Activated CD4-positive, alpha-beta T cell treated with anti-CD3 and anti-CD28 coated beads for 36 hours (primary cell): Measurements from ENCODE around the gene SHE. TPM values are rescaled to one million over a fixed set of nuclear protein-coding genes. Genes with fewer than 3 reads are reported as not detected.

Experiments
- ATAC-seq: fragments of 200-7000 bp; cut with Tn5 transposase; one replicate; pipeline ENCODE4 v1.10.0; 2021; ENCODE audit warnings: mild to moderate bottlenecking, moderate library complexity
- CTCF ChIA-PET: fragments of 350-600 bp; sonication (Branson Sonifier 250); formaldehyde crosslinking; loops from one replicate; lab custom pipeline; 2021; ENCODE audit warnings: antibody characterized with exemption; lab: Charles Lee
- POLR2A ChIA-PET: fragments of 350-600 bp; sonication (Branson Sonifier 250); formaldehyde crosslinking; loops from one replicate; lab custom pipeline; 2021; ENCODE audit warnings: antibody characterized with exemption, inconsistent platforms; lab: Charles Lee
- DNase-seq: peaks from one replicate; pipeline ENCODE4 v3.0.0-alpha.2; 2020
- H3K27ac Mint-ChIP-seq: one replicate; pipeline ENCODE4 v1.8.0; 2021; ENCODE audit warnings: mixed read lengths
- H3K27me3 Mint-ChIP-seq: one replicate; pipeline ENCODE4 v1.8.0; 2021; ENCODE audit warnings: mixed read lengths
- H3K36me3 Mint-ChIP-seq: one replicate; pipeline ENCODE4 v1.8.0; 2021; ENCODE audit warnings: low read depth, mixed read lengths
- H3K4me1 Mint-ChIP-seq: one replicate; pipeline ENCODE4 v1.8.0; 2021; ENCODE audit warnings: mixed read lengths
- H3K4me3 Mint-ChIP-seq: one replicate; pipeline ENCODE4 v1.8.0; 2021; ENCODE audit warnings: mild to moderate bottlenecking, moderate library complexity, mixed read lengths
- H3K9me3 Mint-ChIP-seq: one replicate; pipeline ENCODE4 v1.8.0; 2021; ENCODE audit warnings: low read depth, mixed read lengths
- intact Hi-C, 2 experiments: fragments of 100-400 bp; cut with DNase I in 1 of 2; cut with micrococcal nuclease in 1 of 2; formaldehyde crosslinking; loops; one replicate each; pipeline versions ENCODE4 v1.14.2 to v1.15.1; 2022 to 2024; cut with DNase I, micrococcal nuclease
- total RNA-seq, 2 experiments: library from RNA; stranded (reverse); gene quantifications; one replicate each; pipeline ENCODE4 v1.2.3, GENCODE V29; 2021

The SHE gene
- total RNA-seq, 2 experiments from 2014 or later = 0.04 TPM; not detected in 1

DNA sequence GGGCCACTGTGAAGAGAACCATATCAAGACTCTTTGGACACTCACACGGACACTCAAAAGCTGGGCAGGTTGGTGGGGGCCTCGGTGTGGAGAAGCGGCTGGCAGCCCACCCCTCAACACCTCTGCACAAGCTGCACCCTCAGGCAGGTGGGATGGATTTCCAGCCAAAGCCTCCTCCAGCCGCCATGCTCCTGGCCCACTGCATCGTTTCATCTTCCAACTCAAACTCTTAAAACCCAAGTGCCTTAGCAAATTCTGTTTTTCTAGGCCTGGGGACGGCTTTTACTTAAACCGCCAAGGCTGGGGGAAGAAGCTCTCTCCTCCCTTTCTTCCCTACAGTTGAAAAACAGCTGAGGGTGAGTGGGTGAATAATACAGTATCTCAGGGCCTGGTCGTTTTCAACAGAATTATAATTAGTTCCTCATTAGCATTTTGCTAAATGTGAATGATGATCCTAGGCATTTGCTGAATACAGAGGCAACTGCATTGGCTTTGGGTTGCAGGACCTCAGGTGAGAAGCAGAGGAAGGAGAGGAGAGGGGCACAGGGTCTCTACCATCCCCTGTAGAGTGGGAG lies 36.5 kb downstream of the SHE start:
- no peaks in the 10 kb centered on the region for H3K27me3 Mint-ChIP-seq
- H3K36me3 Mint-ChIP-seq = peaks cover 11% of the 10 kb centered on the region
- H3K9me3 Mint-ChIP-seq = no peaks in the 10 kb centered on the region
- H3K27ac Mint-ChIP-seq = peak overlapping the region; percentile 40
- ChIA-PET CTCF (interaction anchor here (0.7 to 2.2 kb wide), 15 partner anchors 10 to 192 kb away, joined by 3 to 21 read pairs (median 3); no protein-coding TSS in a partner anchor), POLR2A (interaction anchor here (0.8 kb wide), 1 partner anchor 26 kb away, joined by 7 read pairs; no protein-coding TSS in a partner anchor)
- ATAC-seq = no peak
- H3K4me3 Mint-ChIP-seq = no peak overlapping the region
- no peak for DNase-seq
- intact Hi-C loops = no loop called here
- peaks cover 77% of the 10 kb centered on the region for H3K4me1 Mint-ChIP-seq

- H3K36me3 Mint-ChIP-seq = peaks cover 11% of the 10 kb centered on the region
- H3K4me3 Mint-ChIP-seq = peak overlapping the region; percentile 34
- peak overlapping the region; percentile 76 for H3K27ac Mint-ChIP-seq
- ATAC-seq = peak; percentile 87
- ChIA-PET CTCF (interaction anchor here (0.7 to 1.5 kb wide), 10 partner anchors 15 to 1274 kb away, joined by 3 to 6 read pairs (median 4); no protein-coding TSS in a partner anchor), POLR2A (interaction anchor here (0.5 to 0.9 kb wide), 7 partner anchors 24 to 764 kb away, joined by 3 to 5 read pairs (median 3); no protein-coding TSS in a partner anchor)
- no peaks in the 10 kb centered on the region for H3K27me3 Mint-ChIP-seq
- intact Hi-C loops = loop anchor here (1.0 to 2.0 kb wide), 5 partner anchors 23 to 110 kb away; no protein-coding TSS in a partner anchor
- no peaks in the 10 kb centered on the region for H3K9me3 Mint-ChIP-seq
- peak; percentile 86 for DNase-seq
- H3K4me1 Mint-ChIP-seq = peaks cover 83% of the 10 kb centered on the region
Measured at GRCh38 chr1:154463512-154463990, 38.7 kb downstream of the SHE start.

DNA sequence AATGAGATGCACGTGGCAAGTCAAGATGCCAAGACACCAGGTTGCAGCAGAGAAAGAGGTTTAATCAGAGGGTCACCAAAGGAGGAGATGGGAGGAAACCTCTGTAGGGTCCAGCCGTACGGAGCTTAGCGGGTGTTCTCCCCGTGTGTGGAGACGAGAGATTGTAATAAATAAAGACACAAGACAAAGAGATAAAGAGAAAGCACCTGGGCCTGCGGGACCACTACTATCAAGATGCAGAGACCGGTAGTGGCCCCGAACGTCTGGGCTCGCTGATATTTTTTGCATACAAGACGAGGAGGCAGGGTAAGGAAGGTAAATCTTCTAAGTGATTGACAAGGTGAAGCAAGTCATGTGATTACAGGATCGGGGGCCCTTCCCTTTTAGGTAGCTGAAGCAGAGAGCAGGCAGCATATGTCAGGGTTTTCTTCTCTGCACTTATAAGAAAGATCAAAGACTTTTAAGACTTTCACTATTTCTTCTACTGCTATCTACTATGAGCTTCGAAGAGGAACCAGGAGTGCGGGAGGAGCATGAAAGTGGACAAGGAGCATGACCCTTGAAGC lies 41.4 kb downstream of the SHE start:
- H3K27ac Mint-ChIP-seq = peak overlapping the region; percentile 55
- DNase-seq (no peak), ATAC-seq (no peak)
- peaks cover 55% of the 10 kb centered on the region for H3K4me1 Mint-ChIP-seq
- intact Hi-C loops = no loop called here
- H3K27me3 Mint-ChIP-seq = no peaks in the 10 kb centered on the region
- POLR2A ChIA-PET = no interaction called here
- H3K9me3 Mint-ChIP-seq = no peaks in the 10 kb centered on the region
- CTCF ChIA-PET = interaction anchor here (1.0 to 1.4 kb wide), 5 partner anchors 16 to 126 kb away, joined by 3 to 6 read pairs (median 4); no protein-coding TSS in a partner anchor
- H3K4me3 Mint-ChIP-seq = peak overlapping the region; percentile 4
- H3K36me3 Mint-ChIP-seq = peaks cover 23% of the 10 kb centered on the region

DNA sequence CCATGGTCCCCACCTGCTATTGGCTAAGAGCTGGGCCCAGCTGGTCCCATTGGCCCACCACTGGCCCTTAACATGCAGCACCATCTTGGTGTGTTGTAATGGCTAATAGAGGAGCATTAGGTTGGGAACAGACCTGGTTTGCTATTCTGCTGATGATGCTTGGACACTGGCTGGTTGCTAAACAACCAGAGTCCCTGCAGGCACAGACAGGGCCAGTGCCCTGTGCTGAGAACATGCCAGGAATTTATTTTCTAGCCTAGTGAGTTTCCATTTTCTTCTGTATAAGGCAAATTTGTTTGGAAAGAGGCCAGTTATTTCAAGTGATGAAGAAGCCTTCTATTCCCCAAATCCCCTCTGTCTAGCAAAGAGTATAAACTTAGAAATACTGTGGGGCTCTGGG lies 43.1 kb downstream of the SHE start:
- no peak overlapping the region for H3K4me3 Mint-ChIP-seq
- ATAC-seq (no peak), DNase-seq (no peak)
- ChIA-PET POLR2A (no interaction called here), CTCF (interaction anchor here (0.5 to 0.9 kb wide), 2 partner anchors 20 to 55 kb away, joined by 3 to 4 read pairs; no protein-coding TSS in a partner anchor)
- intact Hi-C loops = no loop called here
- peaks cover 24% of the 10 kb centered on the region for H3K36me3 Mint-ChIP-seq
- H3K9me3 Mint-ChIP-seq = no peaks in the 10 kb centered on the region
- H3K27me3 Mint-ChIP-seq = no peaks in the 10 kb centered on the region
- no peak overlapping the region for H3K27ac Mint-ChIP-seq
- H3K4me1 Mint-ChIP-seq = peaks cover 47% of the 10 kb centered on the region

- peaks cover 3% of the 10 kb centered on the region for H3K27me3 Mint-ChIP-seq
- intact Hi-C loops = no loop called here
Measured at GRCh38 chr1:154456631-154457030, 45.6 kb downstream of the SHE start.

DNA sequence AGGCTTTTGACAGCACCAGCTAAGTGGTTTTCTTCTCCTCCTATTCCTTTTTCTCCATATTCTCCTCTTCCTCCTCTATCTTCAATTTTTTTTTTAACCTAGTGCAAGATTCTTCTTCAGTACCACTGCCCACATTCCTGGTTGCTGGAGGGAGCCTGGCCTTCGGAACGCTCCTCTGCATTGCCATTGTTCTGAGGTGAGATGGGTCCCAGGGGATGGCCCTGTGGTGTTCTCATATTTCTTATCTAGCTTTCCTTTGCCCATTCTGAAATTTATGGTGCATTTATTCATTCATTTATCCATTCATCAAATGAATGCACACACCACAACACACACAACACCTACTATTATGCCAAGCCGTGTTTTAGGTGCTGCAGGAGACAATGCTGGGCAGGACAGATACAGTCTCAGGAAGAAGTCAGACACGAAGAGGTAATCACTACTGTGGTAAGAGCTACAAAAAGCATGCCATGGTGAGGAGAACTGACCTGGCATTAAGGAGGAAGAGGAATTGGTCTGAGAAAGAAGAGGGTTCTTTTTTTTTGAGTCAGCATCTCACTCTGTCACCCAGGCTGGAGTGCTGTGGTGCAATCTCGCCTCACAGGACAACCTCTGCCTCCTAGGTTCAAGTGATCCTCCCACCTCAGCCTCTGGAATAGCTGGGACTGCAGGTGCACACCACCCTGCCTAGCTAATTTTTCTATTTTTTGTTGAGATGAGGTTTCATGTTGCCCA lies 47.7 kb downstream of the SHE start:
- CTCF ChIA-PET = interaction anchor here (1.2 kb wide), 4 partner anchors 11 to 25 kb away, joined by 3 to 4 read pairs (median 4); no protein-coding TSS in a partner anchor
- DNase-seq = no peak
- no peaks in the 10 kb centered on the region for H3K9me3 Mint-ChIP-seq
- POLR2A ChIA-PET = interaction anchor here (0.7 kb wide), 1 partner anchor 34 kb away, joined by 3 read pairs; no protein-coding TSS in a partner anchor
- intact Hi-C loops = no loop called here
- H3K4me3 Mint-ChIP-seq = no peak overlapping the region
- peaks cover 28% of the 10 kb centered on the region for H3K4me1 Mint-ChIP-seq
- no peak overlapping the region for H3K27ac Mint-ChIP-seq
- H3K36me3 Mint-ChIP-seq = peaks cover 49% of the 10 kb centered on the region
- peak; percentile 47 for ATAC-seq
- peaks cover 3% of the 10 kb centered on the region for H3K27me3 Mint-ChIP-seq

More at GRCh38 chr1:154456631-154457030, 45.6 kb downstream of the SHE start:
- Mint-ChIP-seq H3K4me1 (peaks cover 46% of the 10 kb centered on the region), H3K36me3 (peaks cover 40% of the 10 kb centered on the region), H3K27ac (no peak overlapping the region), H3K4me3 (no peak overlapping the region), H3K9me3 (no peaks in the 10 kb centered on the region)
- ChIA-PET POLR2A (no interaction called here), CTCF (interaction anchor here (0.7 kb wide), 1 partner anchor 14 kb away, joined by 3 read pairs; no protein-coding TSS in a partner anchor)
- DNase-seq (no peak), ATAC-seq (no peak)

- POLR2A ChIA-PET = interaction anchor here (0.7 kb wide), 1 partner anchor 35 kb away, joined by 3 read pairs; no protein-coding TSS in a partner anchor
- intact Hi-C loops = no loop called here
- Mint-ChIP-seq H3K27me3 (peaks cover 3% of the 10 kb centered on the region), H3K36me3 (peaks cover 50% of the 10 kb centered on the region), H3K27ac (no peak overlapping the region), H3K4me3 (no peak overlapping the region), H3K9me3 (no peaks in the 10 kb centered on the region), H3K4me1 (peaks cover 28% of the 10 kb centered on the region)
- CTCF ChIA-PET = interaction anchor here (0.6 to 1.2 kb wide), 5 partner anchors 12 to 599 kb away, joined by 3 to 4 read pairs (median 3); no protein-coding TSS in a partner anchor
- DNase-seq = peak; percentile 36
- ATAC-seq = peak; percentile 42
Measured at GRCh38 chr1:154453574-154454352, 48.4 kb downstream of the SHE start.

GRCh38 chr1:154453161-154453560 lies 49.1 kb downstream of the SHE start:
- ChIA-PET POLR2A (no interaction called here), CTCF (interaction anchor here (0.6 to 1.2 kb wide), 3 partner anchors 14 to 599 kb away, joined by 3 to 4 read pairs (median 3); no protein-coding TSS in a partner anchor)
- no peak for DNase-seq
- ATAC-seq = no peak
- H3K36me3 Mint-ChIP-seq = peaks cover 50% of the 10 kb centered on the region
- no peak overlapping the region for H3K27ac Mint-ChIP-seq
- intact Hi-C loops = no loop called here
- H3K9me3 Mint-ChIP-seq = no peaks in the 10 kb centered on the region
- H3K27me3 Mint-ChIP-seq = peaks cover 3% of the 10 kb centered on the region
- H3K4me3 Mint-ChIP-seq = no peak overlapping the region
- H3K4me1 Mint-ChIP-seq = peaks cover 28% of the 10 kb centered on the region

GRCh38 chr1:154448331-154448811 lies 53.8 kb downstream of the SHE start:
- Mint-ChIP-seq H3K27ac (no peak overlapping the region), H3K9me3 (no peaks in the 10 kb centered on the region), H3K4me3 (no peak overlapping the region), H3K27me3 (peaks cover 3% of the 10 kb centered on the region), H3K4me1 (peaks cover 31% of the 10 kb centered on the region), H3K36me3 (peaks cover 40% of the 10 kb centered on the region)
- ChIA-PET CTCF (interaction anchor here (0.7 to 1.4 kb wide), 4 partner anchors 15 to 114 kb away, joined by 3 to 5 read pairs (median 3); no protein-coding TSS in a partner anchor), POLR2A (no interaction called here)
- intact Hi-C loops = no loop called here
- no peak for DNase-seq
- no peak for ATAC-seq

- Mint-ChIP-seq H3K36me3 (peaks cover 32% of the 10 kb centered on the region), H3K4me3 (no peak overlapping the region), H3K9me3 (no peaks in the 10 kb centered on the region), H3K27me3 (no peaks in the 10 kb centered on the region), H3K4me1 (peaks cover 34% of the 10 kb centered on the region), H3K27ac (no peak overlapping the region)
- CTCF ChIA-PET = interaction anchor here (1.1 to 1.4 kb wide), 3 partner anchors 32 to 89 kb away, joined by 3 read pairs; no protein-coding TSS in a partner anchor
- intact Hi-C loops = no loop called here
- ATAC-seq (no peak), DNase-seq (no peak)
- POLR2A ChIA-PET = interaction anchor here (0.6 kb wide), 1 partner anchor 190 kb away, joined by 3 read pairs; no protein-coding TSS in a partner anchor
Measured at GRCh38 chr1:154446789-154447188, 55.4 kb downstream of the SHE start.
